Measurements from ENCODE around the gene ABCD3. TPM values are rescaled to one million over a fixed set of nuclear protein-coding genes. Genes with fewer than 3 reads are reported as not detected.

ABCD3 gene
- total RNA-seq, 1 donor from 2014 or later: 22.3 TPM

- no peak for DNase-seq (ENCODE audit: low read depth)
- no peak overlapping the region for H3K4me3 ChIP-seq (ENCODE audit: low read depth, low read length)
- no peak for TF ChIP-seq CTCF (conservative IDR thresholded peaks at IDR 0.05; ENCODE audit: low read depth, low read length)
Observed at GRCh38 chr1:94503153-94503552, 85.0 kb downstream of the ABCD3 start.

GRCh38 chr1:94504601-94505000 lies 86.4 kb downstream of the ABCD3 start:
- no peak overlapping the region for H3K4me3 ChIP-seq (ENCODE audit: low read depth, low read length)

GRCh38 chr1:94512816-94513215 lies 94.6 kb downstream of the ABCD3 start:
- no peak for TF ChIP-seq CTCF (conservative IDR thresholded peaks at IDR 0.05; ENCODE audit: low read depth, low read length)
- no peak overlapping the region for H3K4me3 ChIP-seq (ENCODE audit: low read depth, low read length)
- no peak for DNase-seq (ENCODE audit: low read depth)

More at GRCh38 chr1:94504601-94505000, 86.4 kb downstream of the ABCD3 start:
- DNase-seq (ENCODE audit: low read depth): no peak
- no peak for TF ChIP-seq CTCF (conservative IDR thresholded peaks at IDR 0.05; ENCODE audit: low read depth, low read length)

GRCh38 chr1:94514095-94514727 lies 96.0 kb downstream of the ABCD3 start:
- DNase-seq (ENCODE audit: low read depth): no peak

GRCh38 chr1:94515296-94515947 lies 97.2 kb downstream of the ABCD3 start:
- DNase-seq (ENCODE audit: low read depth): no peak
- no peak overlapping the region for H3K4me3 ChIP-seq (ENCODE audit: low read depth, low read length)
- no peak for TF ChIP-seq CTCF (conservative IDR thresholded peaks at IDR 0.05; ENCODE audit: low read depth, low read length)

More at GRCh38 chr1:94514095-94514727, 96.0 kb downstream of the ABCD3 start:
- peak; percentile 83 for TF ChIP-seq CTCF (conservative IDR thresholded peaks at IDR 0.05; ENCODE audit: low read depth, low read length)
- no peak overlapping the region for H3K4me3 ChIP-seq (ENCODE audit: low read depth, low read length)

GRCh38 chr1:94519351-94519750 lies 101.2 kb downstream of the ABCD3 start:
- DNase-seq (ENCODE audit: low read depth): no peak
- no peak overlapping the region for H3K4me3 ChIP-seq (ENCODE audit: low read depth, low read length)
- TF ChIP-seq CTCF (conservative IDR thresholded peaks at IDR 0.05; ENCODE audit: low read depth, low read length): no peak

GRCh38 chr1:94522304-94522703 lies 104.1 kb downstream of the ABCD3 start:
- no peak for DNase-seq (ENCODE audit: low read depth)
- no peak overlapping the region for H3K4me3 ChIP-seq (ENCODE audit: low read depth, low read length)
- peak; percentile 58 for TF ChIP-seq CTCF (conservative IDR thresholded peaks at IDR 0.05; ENCODE audit: low read depth, low read length)

All from epithelial cell of proximal tubule (primary cell).